ENCODE results near the gene RNASEH2A. TPM values are rescaled to one million over a fixed set of nuclear protein-coding genes. Genes with fewer than 3 reads are reported as not detected.
"Not testable (repeated sequence)": the region's sequence is repeated elsewhere in the genome, so short reads cannot be mapped to it uniquely, and the experiment has no call there.

RNASEH2A gene
- total RNA-seq, 1 donor from 2014 or later, result 3.4 TPM

DNA sequence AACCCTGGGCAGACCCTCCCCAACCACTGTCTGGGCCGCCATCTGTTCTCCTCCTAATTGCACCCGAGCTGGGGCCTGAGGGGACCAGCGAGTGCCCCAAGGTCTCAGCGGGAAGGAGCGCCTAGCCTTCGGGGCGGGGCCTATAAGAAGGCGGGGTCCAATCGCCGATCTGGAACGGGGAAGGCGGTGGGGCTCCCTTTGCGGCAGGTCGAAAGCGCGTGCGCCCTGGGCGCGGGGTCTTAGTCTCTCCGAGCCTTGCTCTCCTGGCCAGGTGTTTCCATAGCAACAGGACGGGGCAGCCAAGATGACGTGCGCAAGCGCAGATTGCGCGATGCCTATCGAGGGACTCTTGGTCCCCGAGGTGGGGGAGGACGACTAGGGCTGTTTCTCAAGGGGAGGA is 34.7 kb downstream of the RNASEH2A start:
- no peak for DNase-seq (ENCODE audit: low spot score in 2 of 2)

GRCh38 chr19:12842511-12842910 is 36.1 kb downstream of the RNASEH2A start:
- no peaks in the 10 kb centered on the region for H3K9me3 ChIP-seq
- DNase-seq (ENCODE audit: low spot score in 2 of 2), result no peak
- H3K27ac ChIP-seq, result no peak overlapping the region
- peaks cover 29% of the 10 kb centered on the region for H3K27me3 ChIP-seq
- intact Hi-C loops (cut with DNase I), result no loop called here
- no peaks in the 10 kb centered on the region for H3K36me3 ChIP-seq
- TF ChIP-seq, protein P1, sequence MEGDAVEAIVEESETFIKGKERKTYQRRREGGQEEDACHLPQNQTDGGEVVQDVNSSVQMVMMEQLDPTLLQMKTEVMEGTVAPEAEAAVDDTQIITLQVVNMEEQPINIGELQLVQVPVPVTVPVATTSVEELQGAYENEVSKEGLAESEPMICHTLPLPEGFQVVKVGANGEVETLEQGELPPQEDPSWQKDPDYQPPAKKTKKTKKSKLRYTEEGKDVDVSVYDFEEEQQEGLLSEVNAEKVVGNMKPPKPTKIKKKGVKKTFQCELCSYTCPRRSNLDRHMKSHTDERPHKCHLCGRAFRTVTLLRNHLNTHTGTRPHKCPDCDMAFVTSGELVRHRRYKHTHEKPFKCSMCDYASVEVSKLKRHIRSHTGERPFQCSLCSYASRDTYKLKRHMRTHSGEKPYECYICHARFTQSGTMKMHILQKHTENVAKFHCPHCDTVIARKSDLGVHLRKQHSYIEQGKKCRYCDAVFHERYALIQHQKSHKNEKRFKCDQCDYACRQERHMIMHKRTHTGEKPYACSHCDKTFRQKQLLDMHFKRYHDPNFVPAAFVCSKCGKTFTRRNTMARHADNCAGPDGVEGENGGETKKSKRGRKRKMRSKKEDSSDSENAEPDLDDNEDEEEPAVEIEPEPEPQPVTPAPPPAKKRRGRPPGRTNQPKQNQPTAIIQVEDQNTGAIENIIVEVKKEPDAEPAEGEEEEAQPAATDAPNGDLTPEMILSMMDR (IDR thresholded peaks at IDR 0.05), result no peak
- peaks cover 6 to 9% of the 10 kb centered on the region in 2 donors for H3K4me1 ChIP-seq
- no peak overlapping the region for H3K4me3 ChIP-seq

More for the DNA sequence above, 34.7 kb downstream of the RNASEH2A start:
- H3K4me1 ChIP-seq, result peaks cover 5 to 6% of the 10 kb centered on the region in 2 donors
- no peak overlapping the region for H3K27ac ChIP-seq
- peak overlapping the region; percentile 33 to 40 for H3K4me3 ChIP-seq
- no peaks in the 10 kb centered on the region for H3K36me3 ChIP-seq
- intact Hi-C loops (cut with DNase I), result no loop called here
- TF ChIP-seq, protein P1 (IDR thresholded peaks at IDR 0.05), result no peak
- no peaks in the 10 kb centered on the region for H3K9me3 ChIP-seq
- H3K27me3 ChIP-seq, result peaks cover 32% of the 10 kb centered on the region

DNA sequence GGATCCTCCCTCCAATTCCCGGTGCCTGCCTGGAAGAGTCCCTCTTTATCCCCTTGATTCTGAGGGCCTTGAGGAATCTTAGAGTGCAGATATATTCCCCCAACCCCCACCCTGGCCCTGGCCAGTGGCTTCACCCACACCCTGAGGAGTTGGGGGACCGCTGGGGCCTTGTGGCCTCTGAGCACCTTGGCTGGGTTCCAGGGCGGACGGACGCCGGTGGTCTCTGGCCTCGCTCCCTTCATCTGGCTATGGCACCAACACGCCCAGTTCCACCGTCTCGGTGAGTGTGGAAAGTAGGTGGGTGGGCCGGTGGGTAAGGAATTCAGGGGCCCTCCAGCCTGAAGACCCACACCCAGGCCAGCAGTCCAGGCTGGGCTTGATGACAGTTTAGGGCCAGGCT is 36.9 kb downstream of the RNASEH2A start:
- no peak overlapping the region for H3K27ac ChIP-seq
- H3K9me3 ChIP-seq, result no peaks in the 10 kb centered on the region
- intact Hi-C loops (cut with DNase I), result no loop called here
- peaks cover 6 to 13% of the 10 kb centered on the region in 2 donors for H3K4me1 ChIP-seq
- no peak overlapping the region for H3K4me3 ChIP-seq
- TF ChIP-seq, protein P1 (IDR thresholded peaks at IDR 0.05), result no peak
- peaks cover 23% of the 10 kb centered on the region for H3K27me3 ChIP-seq
- DNase-seq (ENCODE audit: low spot score in 2 of 2), result no peak
- H3K36me3 ChIP-seq, result no peaks in the 10 kb centered on the region

DNA sequence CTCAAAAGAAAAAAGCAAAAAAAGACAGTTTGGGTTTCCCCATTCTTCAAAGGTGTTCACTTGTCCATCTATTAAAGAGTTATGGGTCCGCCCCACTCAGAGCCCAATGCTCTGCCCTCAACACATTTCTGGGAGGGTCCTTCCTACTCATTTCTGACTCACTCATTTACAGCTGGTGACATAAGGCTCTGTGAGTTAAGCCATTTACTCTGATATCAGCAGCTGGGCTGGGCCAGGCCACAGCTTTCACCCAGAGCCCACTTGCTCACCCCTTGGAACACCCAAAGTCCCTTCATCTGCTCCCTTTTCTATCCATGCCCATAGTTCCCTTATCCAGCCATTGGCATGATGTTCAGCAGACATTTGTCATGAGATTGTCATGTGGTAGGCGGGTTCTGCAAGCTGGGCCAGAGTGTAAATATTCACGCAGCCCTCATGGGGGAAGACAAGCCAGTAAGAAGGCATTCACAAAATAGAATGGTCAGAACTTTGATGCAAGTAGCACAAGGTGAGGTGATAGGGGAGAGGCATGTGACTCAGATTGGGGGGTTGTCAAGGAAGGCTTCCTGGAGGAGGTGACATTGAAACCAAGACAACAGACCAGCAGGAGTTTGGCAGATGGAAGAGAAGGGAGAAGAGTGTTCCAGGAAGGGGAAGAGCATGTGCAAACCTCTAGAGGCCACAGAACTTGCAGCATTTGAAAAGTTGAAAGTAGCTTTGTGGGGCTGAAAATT is 37.8 kb downstream of the RNASEH2A start:
- H3K4me1 ChIP-seq, result peaks cover 6 to 9% of the 10 kb centered on the region in 2 donors
- intact Hi-C loops (cut with DNase I), result no loop called here
- TF ChIP-seq, protein P1 (IDR thresholded peaks at IDR 0.05), result no peak
- H3K27ac ChIP-seq, result no peak overlapping the region
- no peak for DNase-seq (ENCODE audit: low spot score in 2 of 2)
- H3K4me3 ChIP-seq, result no peak overlapping the region
- peaks cover 15% of the 10 kb centered on the region for H3K27me3 ChIP-seq
- H3K36me3 ChIP-seq, result no peaks in the 10 kb centered on the region
- no peaks in the 10 kb centered on the region for H3K9me3 ChIP-seq

GRCh38 chr19:12846613-12847012 is 40.2 kb downstream of the RNASEH2A start:
- not testable (repeated sequence) for H3K4me3 ChIP-seq; H3K27ac ChIP-seq; H3K9me3 ChIP-seq; H3K4me1 ChIP-seq; DNase-seq (ENCODE audit: low spot score in 2 of 2); H3K36me3 ChIP-seq; H3K27me3 ChIP-seq
- intact Hi-C loops (cut with DNase I), result loop anchor here (1.0 to 2.0 kb wide), 4 partner anchors 34 to 170 kb away; partner anchors contain the start of genes DNASE2 and RNASEH2A
